ENCODE measurements around the gene LYSMD4.
A peak's percentile ranks its signal among the peaks of the same experiment; 100 is the strongest.
"Not testable (repeated sequence)": the region's sequence is repeated elsewhere in the genome, so short reads cannot be mapped to it uniquely, and the experiment has no call there.

The LYSMD4 gene

DNA sequence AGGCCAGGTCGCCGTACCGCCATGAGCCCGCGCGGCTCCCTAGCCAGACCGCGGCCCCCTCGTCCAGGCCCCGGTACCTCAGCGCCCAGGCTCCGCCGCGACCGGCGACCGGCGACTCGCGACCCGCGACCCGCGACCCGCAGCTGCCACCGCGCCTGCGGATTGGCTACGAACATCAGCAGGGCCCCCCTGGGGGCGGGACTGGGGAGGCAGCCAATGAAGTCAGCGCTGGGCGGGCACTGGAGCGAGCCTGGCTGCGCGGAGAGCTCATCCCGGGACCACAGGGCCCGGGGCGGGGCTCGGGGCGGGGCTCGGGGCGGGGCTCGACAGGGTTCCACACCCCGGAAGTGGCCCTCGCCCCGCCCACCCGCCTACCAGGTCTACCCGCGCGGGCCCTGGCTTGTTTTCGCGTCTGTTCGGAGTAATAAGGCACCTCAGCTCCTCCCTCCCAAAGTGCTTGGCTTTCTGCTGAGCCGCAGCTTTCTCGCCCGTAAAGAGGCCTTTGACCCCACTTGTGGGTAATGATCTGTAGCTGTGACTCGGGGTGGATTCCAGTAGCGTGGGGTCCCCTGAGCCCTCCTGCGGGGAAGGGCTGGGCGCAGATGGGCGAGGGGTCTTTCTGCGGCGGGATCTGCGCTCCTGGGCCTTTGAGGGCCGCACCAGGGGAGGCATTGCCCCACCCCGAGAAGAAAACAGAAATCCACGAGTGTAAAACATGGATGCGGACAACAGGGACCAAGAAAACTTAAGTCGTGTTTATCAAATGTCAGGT lies at the start of gene LYSMD4:
Gene LYSMD4, minus strand, starts transcription at position 170 of the 772 bp plus-strand sequence. CDS start 1,438 bp downstream, outside the sequence.
- DNase-seq (ENCODE audit: low read depth in 2 of 2): peak; percentile 98

DNA sequence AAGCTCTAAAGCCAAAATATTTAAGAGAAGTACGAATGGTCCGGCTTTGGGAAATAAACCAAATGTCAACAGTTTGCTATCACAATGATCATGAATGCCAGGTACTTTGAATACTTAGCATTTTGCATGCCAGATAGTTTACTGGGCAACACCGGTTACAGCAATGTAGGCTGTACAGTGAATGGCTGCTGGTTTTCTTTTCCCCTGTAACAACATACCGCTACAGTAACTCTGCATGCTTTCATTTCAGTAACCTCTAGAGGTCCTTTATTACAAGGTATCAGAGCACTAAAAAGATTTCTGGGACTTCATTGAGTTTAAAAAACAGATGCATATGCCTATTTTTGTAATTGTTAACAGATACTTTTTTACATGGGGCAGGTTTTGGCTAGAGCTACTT lies 48.8 kb upstream of the LYSMD4 start:
- not testable (repeated sequence) for DNase-seq (ENCODE audit: low read depth in 2 of 2)

DNA sequence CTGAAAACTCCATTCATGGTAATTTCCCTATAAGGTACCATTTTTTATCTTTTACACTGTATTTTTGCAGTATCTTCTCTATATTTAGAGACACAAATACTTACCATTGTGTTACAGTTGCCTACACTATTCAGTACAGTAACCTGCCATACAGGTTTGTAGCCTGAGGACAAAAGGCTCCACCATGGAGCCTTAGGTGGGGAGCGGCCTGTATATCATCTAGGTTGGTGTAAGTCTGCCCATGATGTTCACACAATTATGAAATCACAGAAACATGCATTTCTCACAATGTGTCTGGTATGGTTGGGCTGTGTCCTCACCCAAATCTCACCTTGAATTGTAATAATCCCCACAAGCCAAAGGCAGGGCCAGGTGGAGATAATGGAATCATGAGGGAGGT lies 43.9 kb upstream of the LYSMD4 start:
- no peak for DNase-seq (ENCODE audit: low read depth in 2 of 2)

DNA sequence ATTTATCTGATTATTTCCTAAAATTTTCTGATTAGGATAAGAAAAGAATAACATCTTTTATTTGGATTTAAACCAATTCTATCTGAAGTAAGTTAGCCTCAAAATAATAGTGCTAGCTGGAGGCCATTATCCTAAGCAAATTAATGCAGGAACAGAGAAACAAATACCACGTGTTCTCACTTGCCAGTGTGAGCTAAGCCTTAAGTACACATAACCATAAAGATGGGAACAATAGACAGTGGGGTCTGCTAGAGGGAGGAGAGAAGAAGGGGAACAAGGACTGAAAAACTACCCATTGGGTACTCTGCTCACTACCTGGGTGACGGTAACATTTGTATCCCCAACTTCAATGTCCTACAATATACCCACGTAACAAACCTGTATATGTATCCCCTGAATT lies 31.3 kb upstream of the LYSMD4 start:
- no peak for DNase-seq (ENCODE audit: low read depth in 2 of 2)

DNA sequence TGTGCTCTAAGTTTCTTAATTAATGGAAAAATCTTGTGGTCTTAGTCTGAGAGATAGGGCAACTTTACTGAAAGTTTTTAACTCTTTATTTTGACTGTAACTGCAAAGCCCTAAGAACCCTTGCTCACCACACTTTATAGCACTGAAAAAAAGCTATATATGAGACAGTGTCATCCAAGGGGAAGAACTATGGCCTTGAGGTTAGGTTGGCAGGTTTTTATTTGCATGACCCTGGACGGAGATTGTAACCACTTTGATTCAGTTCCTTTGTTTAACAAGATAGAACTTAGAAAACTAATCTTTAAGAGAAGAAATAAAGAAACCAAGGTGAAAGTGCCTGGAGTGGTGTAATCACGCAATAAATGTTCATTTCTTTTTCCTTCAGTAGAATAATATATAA lies 30.6 kb upstream of the LYSMD4 start:
- DNase-seq (ENCODE audit: low read depth in 2 of 2): no peak

DNA sequence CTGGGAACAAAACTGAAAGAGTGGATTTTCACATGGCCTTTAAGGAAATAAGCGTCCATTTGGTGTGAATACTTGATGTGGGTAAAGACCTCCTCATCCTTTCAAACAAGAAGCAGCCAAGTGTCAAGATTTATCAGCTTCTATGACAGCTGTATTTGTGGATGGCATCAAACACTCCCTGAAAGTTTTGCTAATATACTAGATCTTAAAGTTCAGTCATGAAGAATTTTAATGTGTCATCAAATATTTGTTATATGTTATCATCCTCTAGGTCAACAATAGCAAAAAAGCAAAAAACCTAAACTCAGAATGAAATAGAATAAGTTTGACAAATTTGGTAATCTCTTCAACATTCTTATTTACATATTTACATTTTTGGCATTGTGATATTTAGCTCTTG lies 29.1 kb upstream of the LYSMD4 start:
- no peak for DNase-seq (ENCODE audit: low read depth in 2 of 2)

DNA sequence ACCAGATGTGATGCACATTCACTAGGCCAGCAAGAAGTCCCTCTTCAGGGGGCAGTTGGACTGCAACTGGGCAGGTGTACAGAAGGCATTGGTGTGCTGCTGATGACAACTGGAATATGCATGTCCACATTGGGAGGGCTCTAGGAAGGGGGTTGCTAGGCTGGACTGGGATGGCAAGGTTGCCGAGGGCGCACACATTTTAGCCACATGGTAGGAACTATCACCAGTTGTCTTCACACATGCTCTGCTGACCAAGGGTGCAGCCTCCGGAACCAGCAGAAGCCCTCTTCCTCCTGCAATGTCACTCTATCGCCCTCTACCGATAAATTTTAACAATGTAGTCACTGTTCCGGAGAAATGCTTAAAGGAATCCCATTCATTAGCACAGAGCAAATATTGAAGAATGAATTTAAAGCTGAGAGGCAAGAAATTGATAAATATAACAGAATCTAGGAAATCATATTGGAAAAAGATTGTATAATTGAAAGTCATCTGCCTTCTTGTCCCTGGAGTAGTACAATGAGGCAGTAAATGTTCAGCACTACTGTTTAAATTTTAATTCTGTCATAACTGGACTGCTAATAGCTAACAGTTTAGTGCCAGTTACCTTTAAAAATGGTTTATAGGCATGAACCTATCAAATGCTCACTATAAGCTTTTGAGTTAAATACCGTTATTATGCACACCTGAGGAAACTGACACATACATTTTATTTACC lies 22.6 kb upstream of the LYSMD4 start:
- DNase-seq (ENCODE audit: low read depth in 2 of 2): no peak

DNA sequence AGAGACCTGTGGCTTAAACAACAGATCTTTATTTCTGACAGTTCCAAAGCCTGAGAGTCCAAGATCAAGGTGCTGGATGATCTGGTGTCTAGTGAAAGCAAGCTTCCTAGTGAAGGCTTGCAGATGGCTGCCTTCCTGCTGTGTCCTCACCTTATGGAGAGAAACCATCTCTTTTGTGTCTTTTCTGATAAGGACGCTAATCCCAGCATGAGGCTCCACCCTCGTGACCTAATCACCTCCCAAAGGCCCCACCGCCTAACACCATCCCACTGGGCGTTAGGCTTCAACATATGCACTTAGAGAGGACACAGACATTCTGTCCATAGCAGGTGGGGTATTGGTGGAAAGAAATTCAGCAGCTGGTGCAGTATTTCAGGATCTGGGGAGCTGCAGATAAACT lies 19.8 kb upstream of the LYSMD4 start:
- no peak for DNase-seq (ENCODE audit: low read depth in 2 of 2)

DNA sequence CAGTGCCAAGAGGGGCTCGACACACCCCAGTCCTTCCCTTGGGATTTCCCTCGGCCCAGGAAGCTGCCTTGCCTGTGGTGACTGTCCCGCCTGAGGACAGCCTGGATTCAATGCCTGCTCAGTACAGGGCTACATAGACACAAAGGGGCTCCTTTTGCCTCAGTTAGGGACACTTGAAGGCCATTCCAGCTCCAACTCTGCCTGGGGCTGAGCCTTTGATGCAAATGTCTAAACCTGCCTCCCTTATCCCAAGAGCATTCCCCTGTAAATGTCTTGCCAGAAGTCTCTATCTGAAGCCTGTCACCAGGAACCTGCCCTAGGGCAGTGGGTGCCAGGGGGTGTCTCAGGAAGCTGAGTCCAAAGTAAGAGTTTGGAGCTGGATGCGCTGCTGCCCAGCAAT lies 19.3 kb upstream of the LYSMD4 start:
- DNase-seq (ENCODE audit: low read depth in 2 of 2): no peak

DNA sequence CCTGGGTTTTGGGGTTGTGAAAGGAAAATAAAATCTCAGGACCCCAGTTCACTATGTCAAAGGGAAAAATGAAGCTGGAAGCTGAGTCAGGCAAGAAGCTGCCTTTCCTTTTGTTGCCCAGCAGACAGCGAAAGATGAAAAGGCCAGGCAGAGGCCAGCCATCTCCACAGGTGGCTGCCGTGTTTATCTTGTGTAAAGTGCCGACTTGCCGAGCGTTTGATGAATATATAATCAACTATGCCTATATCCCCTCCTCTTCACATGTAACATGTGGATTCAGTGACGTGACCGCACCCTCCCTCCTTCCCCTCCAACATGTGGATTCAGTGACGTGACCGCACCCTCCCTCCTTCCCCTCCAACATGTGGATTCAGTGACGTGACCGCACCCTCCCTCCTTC lies 17.1 kb upstream of the LYSMD4 start:
- not testable (repeated sequence) for DNase-seq (ENCODE audit: low read depth in 2 of 2)

DNA sequence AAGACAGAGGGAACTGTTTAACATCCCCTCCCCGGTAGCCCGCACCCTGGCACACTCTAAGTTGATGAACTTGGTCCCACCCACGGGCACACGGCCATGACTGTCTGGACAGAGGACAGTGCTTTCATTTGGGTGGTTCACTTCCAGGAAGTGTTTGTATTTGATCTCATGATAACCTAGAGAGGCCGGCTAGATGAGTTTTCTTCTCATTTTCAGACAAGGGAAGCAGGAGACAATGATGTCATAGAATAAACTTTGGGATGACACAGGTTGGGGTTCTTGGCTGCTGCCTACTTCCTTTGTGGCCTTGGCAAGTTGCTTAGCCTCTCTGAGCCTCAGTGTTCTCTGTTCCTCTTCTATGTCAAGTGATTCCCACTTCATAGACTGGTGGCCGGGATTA lies 16.1 kb upstream of the LYSMD4 start:
- DNase-seq (ENCODE audit: low read depth in 2 of 2): no peak

DNA sequence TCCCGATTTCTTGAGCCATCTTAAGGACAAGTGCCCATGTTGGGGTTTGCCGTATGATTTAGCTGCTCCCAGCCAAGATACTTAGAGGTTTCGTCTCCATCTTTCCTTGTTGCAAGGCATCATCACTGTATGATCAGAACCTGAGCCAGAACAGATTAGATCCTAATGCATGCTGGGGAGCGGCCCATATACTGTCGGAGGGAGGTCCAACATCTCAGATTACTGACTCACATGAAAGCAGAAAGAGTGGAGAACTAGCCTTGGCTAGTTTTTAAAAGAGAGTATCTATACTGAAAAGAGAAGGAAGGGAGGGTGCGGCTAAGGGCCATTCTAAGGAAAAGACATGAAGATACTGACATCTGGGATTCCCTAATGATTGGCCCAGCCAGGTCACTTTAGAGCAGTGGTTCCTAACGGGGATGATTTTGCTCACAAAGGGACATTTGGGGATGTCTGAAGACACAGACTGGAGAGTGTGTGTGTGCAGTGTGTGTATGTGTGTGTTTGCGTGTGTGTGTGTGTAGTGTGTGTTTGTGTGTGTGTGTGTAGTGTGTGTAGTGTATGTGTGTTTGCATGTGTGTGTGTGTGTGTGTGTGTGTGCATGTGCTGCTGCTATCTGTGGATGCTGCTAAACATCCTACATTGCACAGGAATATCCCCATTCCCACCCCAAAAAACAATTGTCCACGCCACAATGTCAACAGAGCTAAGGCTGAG lies 12.3 kb upstream of the LYSMD4 start:
- no peak for DNase-seq (ENCODE audit: low read depth in 2 of 2)

DNA sequence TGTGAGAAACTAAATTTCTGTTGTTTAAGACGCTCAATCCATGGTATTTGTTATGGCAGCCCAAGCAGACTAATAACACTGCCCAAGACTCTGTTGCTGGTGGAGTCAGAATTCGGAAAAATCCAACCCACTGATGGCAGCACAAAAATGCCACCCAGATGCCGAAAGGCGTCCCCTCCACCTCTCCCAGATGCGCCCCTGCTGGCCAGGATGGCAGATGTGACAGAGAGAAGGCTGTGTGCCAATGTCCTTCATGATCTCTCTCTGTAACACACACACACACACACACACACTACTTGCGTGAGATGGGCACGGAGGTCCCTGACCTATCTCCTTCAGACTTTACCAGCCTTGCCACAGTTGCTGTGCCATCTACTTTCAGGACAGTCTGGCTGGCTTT lies 10.9 kb upstream of the LYSMD4 start:
- no peak for DNase-seq (ENCODE audit: low read depth in 2 of 2)

DNA sequence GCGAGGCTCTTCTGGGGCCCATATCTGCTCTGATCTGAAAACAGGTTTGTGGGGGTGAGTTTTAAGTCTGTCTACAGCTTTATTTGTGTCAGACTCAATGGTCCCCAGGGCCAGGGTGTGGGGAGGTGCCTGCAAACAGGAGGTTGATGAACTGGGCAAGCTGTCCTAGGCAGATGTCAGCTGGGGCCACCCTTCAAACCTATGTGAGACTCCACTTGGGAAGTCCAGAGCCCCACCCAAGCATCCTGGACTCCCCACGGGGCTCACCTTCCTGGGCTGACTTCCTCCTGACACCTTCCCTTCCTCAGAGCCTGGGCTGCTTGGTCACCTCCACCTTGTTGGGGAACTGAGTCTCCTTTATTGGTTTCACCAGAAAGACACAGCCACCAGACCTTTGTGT lies 8.6 kb upstream of the LYSMD4 start:
- DNase-seq (ENCODE audit: low read depth in 2 of 2): no peak

DNA sequence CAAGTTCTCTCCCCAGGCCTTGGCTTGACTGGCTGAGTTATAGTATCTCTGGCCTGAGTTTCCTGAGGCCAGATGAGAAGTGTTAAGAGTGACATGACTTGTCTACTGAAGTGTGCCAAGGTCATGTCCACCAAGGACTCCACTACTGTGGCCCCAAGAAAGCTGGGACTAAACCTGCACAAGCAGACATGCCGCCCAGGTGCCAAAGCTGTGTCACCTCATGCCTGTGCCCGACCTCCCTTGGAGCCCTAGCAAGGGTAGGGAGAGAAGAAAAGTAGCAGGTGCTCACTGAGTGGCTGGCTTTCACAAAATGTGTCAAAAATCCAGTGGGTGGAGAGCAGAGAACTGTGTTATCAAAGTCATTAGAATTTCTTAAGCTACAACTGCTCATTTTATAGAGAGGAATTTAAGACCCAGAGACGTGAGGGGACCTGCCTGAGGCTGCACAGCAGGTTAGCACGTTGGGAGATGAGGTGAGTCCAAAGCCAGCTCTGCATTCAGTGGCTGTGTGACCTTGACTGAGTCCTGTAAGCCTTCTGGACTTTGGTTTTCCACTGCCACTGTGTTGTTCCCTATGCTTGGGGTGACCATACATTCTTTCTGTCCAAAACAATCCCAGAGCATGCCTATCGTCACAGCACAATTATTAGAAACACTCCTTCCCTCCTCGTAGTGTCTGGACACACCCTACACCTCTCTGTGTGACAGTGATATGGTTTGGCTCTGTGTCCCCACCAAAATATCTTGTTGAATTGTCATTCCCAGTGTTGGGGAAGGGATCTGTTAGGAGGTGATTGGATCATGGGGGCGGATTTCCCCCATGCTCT lies 5.0 kb upstream of the LYSMD4 start:
- no peak for DNase-seq (ENCODE audit: low read depth in 2 of 2)

DNA sequence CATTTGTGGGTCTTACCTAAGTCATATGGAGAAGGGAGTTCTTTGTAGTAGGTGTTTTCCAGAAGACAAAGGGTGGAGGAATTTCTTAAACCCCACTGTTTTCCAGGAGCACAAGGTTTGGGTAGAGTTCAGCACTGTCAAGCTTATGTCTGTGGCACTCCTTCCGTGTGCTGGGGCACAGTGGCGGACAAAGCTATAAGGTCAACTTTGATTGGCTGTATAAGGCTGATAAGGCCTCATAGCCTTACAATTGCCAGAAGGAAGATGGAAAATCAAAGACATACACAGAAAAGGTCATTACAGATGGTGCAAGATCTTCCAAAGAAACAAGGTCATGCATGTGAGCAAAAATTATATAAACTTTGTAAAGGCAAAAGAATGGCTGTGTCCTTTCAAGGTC lies 3.5 kb upstream of the LYSMD4 start:
- no peak for DNase-seq (ENCODE audit: low read depth in 2 of 2)

DNA sequence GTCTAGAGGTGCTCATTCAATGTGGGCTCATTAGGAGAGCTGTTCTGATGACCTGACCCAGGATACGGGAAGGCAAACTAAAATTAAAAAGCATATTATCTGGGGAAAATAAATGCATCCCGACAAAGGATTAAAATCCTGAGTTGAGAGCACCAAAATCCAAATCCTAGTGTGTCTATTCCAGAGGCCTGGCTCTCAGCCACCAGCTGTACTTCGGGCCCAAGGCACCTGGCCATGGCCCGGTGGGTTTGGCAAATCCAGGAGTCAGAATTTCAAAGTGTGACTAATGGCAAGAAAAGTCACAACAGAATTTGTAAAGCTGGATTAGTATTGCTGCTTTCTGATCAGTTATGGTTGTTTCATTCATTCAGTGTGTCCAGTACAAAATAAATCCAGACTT lies 2.6 kb upstream of the LYSMD4 start:
- DNase-seq (ENCODE audit: low read depth in 2 of 2): no peak

DNA sequence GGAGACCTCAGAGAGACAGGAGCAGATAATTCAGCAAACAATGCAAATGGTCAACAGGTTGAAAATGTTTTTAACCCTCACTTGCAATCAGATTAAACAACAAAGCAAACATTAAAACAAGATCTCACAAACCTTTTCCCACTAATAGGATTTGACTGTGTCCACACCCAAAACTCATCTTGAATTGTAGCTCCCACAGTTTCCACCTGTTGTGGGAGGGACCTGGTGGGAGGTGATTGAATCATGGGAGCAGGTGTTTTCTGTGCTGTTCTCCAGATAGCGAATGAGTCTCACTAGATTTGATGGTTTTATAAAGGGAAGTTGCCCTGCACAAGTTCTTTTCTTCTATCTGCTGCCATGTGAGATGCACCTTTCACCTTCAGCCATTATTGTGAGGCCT lies 1.3 kb upstream of the LYSMD4 start:
- DNase-seq (ENCODE audit: low read depth in 2 of 2): no peak

DNA sequence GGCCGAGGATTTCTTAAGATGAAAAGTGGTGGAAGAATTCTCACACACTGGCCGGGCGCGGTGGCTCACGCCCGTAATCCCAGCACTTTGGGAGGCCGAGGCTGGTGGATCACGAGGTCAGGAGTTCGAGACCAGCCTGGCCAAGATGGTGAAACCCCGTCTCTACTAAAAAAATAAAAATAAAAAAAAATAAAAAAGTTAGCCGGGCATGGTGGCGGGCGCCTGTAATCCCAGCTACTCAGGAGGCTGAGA lies 729 bp upstream of the LYSMD4 start:
- not testable (repeated sequence) for DNase-seq (ENCODE audit: low read depth in 2 of 2)

DNA sequence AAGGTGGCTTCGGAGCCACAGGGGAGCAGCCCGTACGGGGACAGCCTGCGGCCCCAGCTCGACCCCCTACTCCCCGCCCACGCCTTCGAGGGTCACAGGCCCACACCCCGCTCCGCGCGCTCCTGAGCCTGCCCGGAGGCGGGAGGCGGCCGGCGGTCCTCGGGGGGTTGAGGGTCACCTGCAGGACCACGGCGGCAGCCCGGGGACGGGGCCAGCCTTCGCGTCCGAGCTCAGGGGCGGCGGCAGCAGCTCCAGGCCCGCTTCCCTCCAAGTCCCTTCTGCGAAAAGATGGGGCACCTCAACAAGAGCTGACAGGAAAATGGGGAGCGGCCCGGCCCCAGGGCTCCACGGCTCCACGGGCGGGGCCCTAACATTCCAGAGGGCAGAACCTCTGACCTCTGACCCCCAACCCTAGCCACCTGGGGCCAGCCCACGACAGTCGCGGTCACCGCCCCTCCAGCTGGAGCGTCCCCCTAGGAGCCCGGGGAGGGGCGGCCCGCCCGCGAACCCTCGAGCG lies 428 bp downstream of the LYSMD4 start:
- DNase-seq (ENCODE audit: low read depth in 2 of 2): no peak

DNA sequence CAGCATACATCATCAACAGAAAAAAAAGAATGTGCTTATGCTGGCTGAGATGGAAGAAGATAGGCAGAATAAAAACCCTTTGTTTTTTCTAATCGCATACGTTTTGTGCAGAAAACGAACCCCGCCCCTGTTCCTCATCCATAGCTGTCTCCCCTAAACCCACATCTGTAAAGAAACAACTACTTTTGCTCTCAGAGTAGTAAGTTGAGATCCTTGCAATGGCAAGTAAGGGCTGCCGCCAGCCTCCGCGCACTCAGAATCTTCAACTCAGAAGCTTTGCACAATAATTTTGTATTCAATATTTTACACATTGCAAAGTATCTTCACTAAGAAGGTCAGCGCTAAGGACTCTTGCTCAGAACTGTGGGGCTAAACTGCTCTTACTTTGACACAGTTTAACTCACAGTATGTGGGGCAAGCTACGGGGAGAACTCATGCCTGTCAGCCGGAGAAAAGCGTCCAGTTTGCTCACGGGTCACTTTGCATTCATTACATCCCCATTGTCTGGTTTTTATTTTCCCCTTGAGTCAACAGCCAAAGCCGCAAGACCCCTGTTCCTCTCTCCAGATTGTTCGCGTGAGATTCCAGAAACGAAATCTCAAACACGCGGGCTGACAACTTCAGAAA lies 1.0 kb downstream of the LYSMD4 start:
- no peak for DNase-seq (ENCODE audit: low read depth in 2 of 2)
